Transverse colon (tissue), 4 donors: ENCODE measurements around the gene PRKCD. TPM values are rescaled to one million over a fixed set of nuclear protein-coding genes. Genes with fewer than 3 reads are reported as not detected.

Experiments used
- DNase-seq: peaks from one replicate; pipeline ENCODE4 v3.0.0-alpha.2; 2019
- H3K27ac ChIP-seq, 4 donors: fragments of 200-600 bp; sonication (generic); 2 replicates each; pipeline ENCODE4 v1.5.1; 2016 to 2018; ENCODE audit warnings: inconsistent platforms in 4 of 4
- H3K27me3 ChIP-seq: fragments of 200-600 bp; sonication (generic); 2 replicates; pipeline ENCODE4 v1.5.1; 2017; ENCODE audit warnings: inconsistent platforms
- H3K36me3 ChIP-seq, 4 donors: fragments of 200-600 bp; sonication (generic); 2 replicates each; pipeline ENCODE4 v1.5.1; 2017 to 2019; ENCODE audit warnings: inconsistent platforms in 4 of 4
- H3K4me1 ChIP-seq, 4 donors: fragments of 200-600 bp; sonication (generic); 2 replicates each; pipeline ENCODE4 v1.5.1; 2017 to 2020; ENCODE audit warnings: inconsistent platforms in 4 of 4
- H3K4me3 ChIP-seq, 4 donors: fragments of 200-600 bp; sonication (generic); 1 replicate in 1 of 4; 2 replicates in 3 of 4; pipeline versions ENCODE4 v1.5.1 to v1.6.1; 2017 to 2019; ENCODE audit warnings: inconsistent platforms in 4 of 4
- H3K9me3 ChIP-seq, 2 donors: fragments of 200-600 bp; sonication (generic); 2 replicates each; pipeline ENCODE4 v1.5.1; 2017 to 2019; ENCODE audit warnings: inconsistent platforms in 2 of 2
- EP300 ChIP-seq: sonication (generic); formaldehyde crosslinking; IDR thresholded peaks from one replicate; pipeline ENCODE4 v1.6.1; 2017; ENCODE audit warnings: antibody characterized with exemption, low read depth
- POLR2A ChIP-seq: fragments of 450-650 bp; IDR thresholded peaks from one replicate; pipeline ENCODE4 v1.6.1; 2016; ENCODE audit warnings: antibody characterized with exemption, mild to moderate bottlenecking, moderate library complexity
- POLR2AphosphoS5 ChIP-seq, 3 donors: sonication (generic); formaldehyde crosslinking; IDR thresholded peaks; one replicate each; pipeline ENCODE4 v1.6.1; 2016; ENCODE audit warnings: antibody characterized with exemption in 3 of 3
- WGBS, 2 donors: methylation state at CpG; one replicate each; pipeline ENCODE4 v1.1.5; 2018; ENCODE audit warnings: low coverage in 1 of 2; 5-methylcytosine and 5-hydroxymethylcytosine counted together
- in situ Hi-C, 4 donors: fragments of 200-750 bp; cut with MboI; loops; one replicate each; pipeline versions ENCODE4 v1.15.0 to v1.15.1; 2017; ENCODE audit warnings: low sequenced_read_pairs in 3 of 4, low pct_ligation_motif_present in 1 of 4, low pct_unique_long_range_greater_than_20kb in 1 of 4
- intact Hi-C: fragments of 100-400 bp; cut with DNase I; formaldehyde crosslinking; loops from one replicate; pipeline ENCODE4 v1.15.1; 2023; ENCODE audit warnings: low total_unique reads
- total RNA-seq, 4 donors: library from RNA; depleted of rRNA; stranded (reverse); fragments of >200 nt; gene quantifications; one replicate each; pipeline ENCODE4 v1.1.0, GENCODE V29; 2016
- TF ChIP-seq, protein P1 (sequence below), 5 experiments: fragments of 200-600 bp in 3 of 5; fragments of 450-650 bp in 2 of 5; sonication (generic) in 3 of 5; IDR thresholded peaks; 1 replicate in 2 of 5; 2 replicates in 3 of 5; pipeline ENCODE4 v1.5.1; 2016 to 2017; ENCODE audit warnings: antibody characterized with exemption in 5 of 5, inconsistent platforms in 3 of 5, mild to moderate bottlenecking in 2 of 5, moderate library complexity in 1 of 5

Gene PRKCD
- total RNA-seq, 4 donors from 2014 or later: 43.8 to 78.9 (median 55.9) TPM

DNA sequence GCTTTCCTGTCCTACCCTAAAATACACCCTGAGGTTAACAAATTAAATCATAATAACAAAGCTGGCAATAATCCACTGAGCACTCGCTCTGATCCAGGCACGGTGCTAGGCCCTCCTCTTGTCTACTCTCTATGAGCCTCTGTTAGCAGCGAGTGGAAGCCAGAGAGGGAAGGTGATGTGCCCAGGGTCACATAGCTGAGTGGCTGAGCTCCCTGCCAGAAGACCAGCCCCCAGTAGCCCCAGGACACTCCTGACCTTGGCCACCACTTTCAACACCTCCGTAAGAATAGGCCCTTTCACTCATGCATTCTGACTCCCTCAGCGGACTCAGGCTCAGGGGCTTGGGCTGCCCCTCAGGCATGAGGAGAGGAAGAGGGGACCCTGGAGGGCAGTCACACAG is 9.5 kb upstream of the PRKCD start:
- TF ChIP-seq POLR2AphosphoS5 (IDR thresholded peaks at IDR 0.05): no peak
- TF ChIP-seq POLR2A: no peak
- TF ChIP-seq EP300: no peak
- TF ChIP-seq, protein P1, sequence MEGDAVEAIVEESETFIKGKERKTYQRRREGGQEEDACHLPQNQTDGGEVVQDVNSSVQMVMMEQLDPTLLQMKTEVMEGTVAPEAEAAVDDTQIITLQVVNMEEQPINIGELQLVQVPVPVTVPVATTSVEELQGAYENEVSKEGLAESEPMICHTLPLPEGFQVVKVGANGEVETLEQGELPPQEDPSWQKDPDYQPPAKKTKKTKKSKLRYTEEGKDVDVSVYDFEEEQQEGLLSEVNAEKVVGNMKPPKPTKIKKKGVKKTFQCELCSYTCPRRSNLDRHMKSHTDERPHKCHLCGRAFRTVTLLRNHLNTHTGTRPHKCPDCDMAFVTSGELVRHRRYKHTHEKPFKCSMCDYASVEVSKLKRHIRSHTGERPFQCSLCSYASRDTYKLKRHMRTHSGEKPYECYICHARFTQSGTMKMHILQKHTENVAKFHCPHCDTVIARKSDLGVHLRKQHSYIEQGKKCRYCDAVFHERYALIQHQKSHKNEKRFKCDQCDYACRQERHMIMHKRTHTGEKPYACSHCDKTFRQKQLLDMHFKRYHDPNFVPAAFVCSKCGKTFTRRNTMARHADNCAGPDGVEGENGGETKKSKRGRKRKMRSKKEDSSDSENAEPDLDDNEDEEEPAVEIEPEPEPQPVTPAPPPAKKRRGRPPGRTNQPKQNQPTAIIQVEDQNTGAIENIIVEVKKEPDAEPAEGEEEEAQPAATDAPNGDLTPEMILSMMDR (IDR thresholded peaks at IDR 0.05): no peak
- Histone ChIP-seq H3K4me3 (no peak overlapping the region), H3K4me1 (peaks cover 39 to 93% (median 61%) of the 10 kb centered on the region in 4 donors), H3K27ac (peak overlapping the region in 3 of 4 donors; percentile 73 to 79 (median 74)), H3K9me3 (no peaks in the 10 kb centered on the region), H3K36me3 (no peaks in the 10 kb centered on the region), H3K27me3 (peaks cover 3% of the 10 kb centered on the region)
- in situ Hi-C loops: no loop called here
- no peak for DNase-seq
- intact Hi-C loops: no loop called here
- 90 to 96% methylated on average over 2 to 5 of the region's 5 CpGs for WGBS, 2 donors

DNA sequence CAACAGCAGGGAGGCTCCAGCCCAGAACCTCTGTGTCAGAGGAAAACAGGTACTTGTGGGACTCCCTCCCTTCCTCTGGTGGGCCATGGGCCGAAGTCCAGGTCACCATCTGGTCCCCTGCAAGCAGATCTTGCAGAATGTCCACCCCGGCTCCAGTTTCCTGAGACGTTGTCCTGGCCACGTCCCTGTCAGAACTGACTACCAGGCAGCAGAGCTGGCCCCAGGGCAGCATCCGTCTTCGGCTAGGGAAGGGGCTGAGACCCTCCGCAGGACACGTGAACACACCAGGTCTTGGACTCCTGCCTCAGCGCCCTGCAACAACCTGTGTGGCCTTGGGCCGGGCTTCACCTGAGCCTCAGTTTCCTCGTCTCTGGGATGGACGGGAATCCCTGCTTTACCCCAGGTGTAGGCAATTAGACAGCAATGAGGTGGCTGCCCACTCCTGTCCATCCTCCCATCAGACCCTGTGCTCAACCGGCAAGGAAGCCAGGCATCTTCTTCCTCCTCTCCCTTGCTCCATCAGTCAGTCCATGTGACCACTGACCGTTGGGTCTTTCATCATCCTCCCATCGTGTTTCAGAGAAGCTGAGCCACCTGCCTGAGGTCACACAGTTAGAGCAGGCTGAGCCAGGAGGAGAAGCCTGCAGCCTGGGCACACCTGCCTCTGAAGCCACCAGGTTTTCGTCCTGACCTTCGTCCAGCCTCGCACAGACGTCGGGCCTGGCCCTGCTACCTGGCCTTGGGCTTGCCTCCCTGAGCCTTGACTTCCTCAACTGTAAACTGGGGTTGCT is 8.9 kb upstream of the PRKCD start:
- in situ Hi-C loops (no loop called here), intact Hi-C loops (no loop called here)

DNA sequence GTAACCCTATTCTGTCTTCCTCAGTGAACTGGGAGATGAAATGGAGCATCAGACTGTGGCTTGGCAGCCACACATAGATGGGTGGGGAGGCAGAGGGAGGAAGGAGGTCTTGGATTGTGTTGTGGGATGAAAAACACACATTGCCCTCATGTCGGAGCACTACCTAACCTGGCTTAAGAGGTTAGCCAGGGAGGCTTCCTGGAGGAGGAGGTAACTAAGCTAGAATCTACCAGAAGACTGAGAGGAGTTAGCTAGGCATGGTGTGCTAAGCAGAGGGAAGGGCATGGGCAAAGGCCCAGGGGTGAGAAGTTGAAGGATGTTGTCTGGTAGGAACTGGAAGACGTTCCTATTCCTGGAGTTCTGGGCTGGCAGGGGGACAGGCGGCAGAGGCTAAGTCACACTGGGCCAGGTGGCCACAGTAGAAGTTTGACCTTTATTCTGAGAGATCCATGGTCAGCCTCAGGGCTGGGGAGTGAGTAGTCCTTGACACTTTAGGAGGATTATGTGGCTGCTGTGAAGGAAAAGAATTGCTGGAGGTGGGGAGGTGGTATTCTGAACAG is 7.7 kb upstream of the PRKCD start:
- intact Hi-C loops (no loop called here), in situ Hi-C loops (no loop called here)
- Histone ChIP-seq H3K27me3 (peaks cover 3% of the 10 kb centered on the region), H3K4me3 (no peak overlapping the region), H3K9me3 (no peaks in the 10 kb centered on the region), H3K27ac (no peak overlapping the region), H3K4me1 (peaks cover 31 to 91% (median 57%) of the 10 kb centered on the region in 4 donors), H3K36me3 (no peaks in the 10 kb centered on the region)
- TF ChIP-seq, protein P1 (IDR thresholded peaks at IDR 0.05): no peak
- no peak for DNase-seq
- WGBS, 2 donors: 68 to 80% methylated on average over 1 to 3 of the region's 3 CpGs

More for the DNA sequence above, 8.9 kb upstream of the PRKCD start:
- Histone ChIP-seq H3K36me3 (no peaks in the 10 kb centered on the region), H3K9me3 (no peaks in the 10 kb centered on the region), H3K4me3 (no peak overlapping the region), H3K4me1 (peaks cover 34 to 93% (median 64%) of the 10 kb centered on the region in 4 donors), H3K27me3 (peaks cover 3% of the 10 kb centered on the region), H3K27ac (no peak overlapping the region)
- DNase-seq: no peak
- WGBS, 2 donors: 77% methylated on average over 20 of the region's 20 CpGs; no CpG with 5 or more reads in 1 of the 2 donors
- TF ChIP-seq, protein P1 (IDR thresholded peaks at IDR 0.05): no peak
- TF ChIP-seq POLR2A: no peak
- no peak for TF ChIP-seq POLR2AphosphoS5 (IDR thresholded peaks at IDR 0.05)
- TF ChIP-seq EP300: no peak

DNA sequence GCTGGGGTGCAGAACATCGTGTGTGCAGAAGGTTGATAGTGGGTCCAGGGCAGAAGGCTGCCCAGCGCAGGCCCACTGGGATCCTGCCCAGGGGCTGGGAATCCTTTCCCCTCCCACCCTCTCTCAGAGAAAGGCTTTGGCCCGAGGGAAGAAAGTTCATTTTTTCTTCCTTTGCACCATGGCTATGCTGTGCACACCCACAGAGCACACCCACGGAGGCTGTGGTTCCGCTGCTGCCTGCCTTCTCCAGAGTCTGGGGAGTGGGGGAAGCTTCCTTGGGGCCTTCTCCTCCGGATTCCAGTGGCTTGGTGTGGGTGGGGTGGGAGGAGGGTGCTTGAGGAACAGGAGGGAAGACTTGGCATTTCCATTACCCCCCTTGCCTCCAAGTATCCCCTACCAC is 7.0 kb upstream of the PRKCD start:
- H3K36me3 ChIP-seq: no peaks in the 10 kb centered on the region
- in situ Hi-C loops: no loop called here

More for the DNA sequence above, 7.0 kb upstream of the PRKCD start:
- WGBS, 2 donors: 58% methylated on average over 6 of the region's 6 CpGs; no CpG with 5 or more reads in 1 of the 2 donors
- Histone ChIP-seq H3K27me3 (peaks cover 3% of the 10 kb centered on the region), H3K27ac (no peak overlapping the region), H3K4me3 (no peak overlapping the region), H3K9me3 (no peaks in the 10 kb centered on the region), H3K4me1 (peaks cover 35 to 91% (median 60%) of the 10 kb centered on the region in 4 donors)
- TF ChIP-seq EP300 (no peak), POLR2A (no peak), POLR2AphosphoS5 (IDR thresholded peaks at IDR 0.05) (no peak)
- TF ChIP-seq, protein P1 (IDR thresholded peaks at IDR 0.05): no peak
- intact Hi-C loops: no loop called here
- DNase-seq: no peak
